HG03439 (cell line): ENCODE results near the gene IL1RAPL2.
A peak's percentile ranks its signal among the peaks of the same experiment; 100 is the strongest.
"Not testable (repeated sequence)": the region's sequence is repeated elsewhere in the genome, so short reads cannot be mapped to it uniquely, and the experiment has no call there.

Experiments
- ATAC-seq: cut with Tn5 transposase; IDR thresholded peaks from one replicate; pipeline ENCODE4 v1.9.1; 2021; ENCODE audit warnings: mild to moderate bottlenecking, moderate library complexity; ENCODE audit not compliant: unreplicated experiment

Gene IL1RAPL2

DNA sequence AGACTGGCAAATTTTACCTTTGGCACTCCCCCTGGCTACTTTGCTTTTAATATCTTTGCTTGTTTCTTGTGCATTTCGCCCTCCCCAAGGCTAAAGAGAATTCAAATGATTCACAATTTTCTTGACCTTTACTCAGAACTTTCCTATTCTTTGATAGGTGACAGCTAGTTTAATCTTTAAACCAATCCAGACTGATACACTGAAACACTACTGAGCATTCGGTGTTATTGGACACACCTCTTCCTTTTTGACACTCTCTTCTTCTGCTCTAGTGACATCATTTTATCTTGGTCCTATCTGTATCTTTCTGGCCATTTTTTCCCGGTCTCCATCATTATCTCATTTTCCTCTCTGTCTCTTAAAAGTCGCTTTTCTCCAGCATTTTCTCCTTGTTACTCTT lies 103.1 kb downstream of the IL1RAPL2 start:
- ATAC-seq = no peak

DNA sequence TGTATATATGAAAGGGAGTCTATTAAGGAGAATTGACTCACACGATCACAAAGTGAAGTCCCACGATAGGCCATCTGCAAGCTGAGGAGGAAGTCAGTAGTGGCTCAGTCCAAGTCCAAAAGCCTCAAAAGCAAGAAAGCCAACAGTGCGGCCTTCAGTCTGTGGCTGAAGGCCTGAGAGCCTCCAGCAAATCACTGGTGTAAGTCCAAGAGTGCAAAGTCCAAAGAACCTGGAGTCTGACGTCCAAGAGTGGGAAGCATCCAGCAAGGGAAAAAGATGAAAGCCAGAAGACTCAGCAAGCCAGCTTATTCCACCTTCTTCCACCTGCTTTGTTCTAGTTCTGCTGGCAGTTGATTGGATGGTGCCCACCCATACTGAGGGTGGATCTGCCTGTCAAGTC lies 104.1 kb downstream of the IL1RAPL2 start:
- no peak for ATAC-seq

DNA sequence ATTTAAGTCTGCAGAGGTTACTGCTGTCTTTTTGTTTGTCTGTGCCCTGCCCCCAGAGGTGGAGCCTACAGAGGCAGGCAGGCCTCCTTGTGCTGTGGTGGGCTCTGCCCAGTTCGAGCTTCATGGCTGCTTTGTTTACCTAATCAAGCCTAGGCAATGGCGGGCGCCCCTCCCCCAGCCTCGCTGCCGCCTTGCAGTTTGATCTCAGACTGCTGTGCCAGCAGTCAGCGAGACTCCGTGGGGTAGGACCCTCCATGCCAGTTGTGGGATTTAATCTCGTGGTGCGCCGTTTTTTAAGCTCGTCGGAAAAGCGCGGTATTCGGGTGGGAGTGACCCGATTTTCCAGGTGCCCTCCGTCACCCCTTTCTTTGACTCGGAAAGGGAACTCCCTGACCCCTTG lies 111.5 kb downstream of the IL1RAPL2 start:
- not testable (repeated sequence) for ATAC-seq

DNA sequence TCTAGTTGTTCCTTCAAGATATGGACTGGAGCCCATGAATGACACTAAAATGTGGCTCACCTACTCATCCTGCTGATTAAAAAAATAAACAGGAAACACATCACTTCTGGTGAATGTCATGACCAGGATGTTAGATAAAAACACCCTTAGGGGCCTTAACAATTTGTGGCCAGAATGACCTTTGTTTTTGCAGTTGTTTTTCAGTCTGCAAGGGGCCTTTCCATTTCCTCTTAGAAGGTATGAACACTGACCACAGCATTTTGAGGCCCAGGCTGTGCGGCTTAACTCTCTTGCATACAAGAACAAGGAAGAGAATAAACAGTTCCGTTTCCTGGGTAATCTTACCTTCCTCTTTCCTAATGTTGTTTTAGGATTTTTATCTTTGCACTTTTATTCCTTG lies 113.2 kb downstream of the IL1RAPL2 start:
- ATAC-seq = no peak

DNA sequence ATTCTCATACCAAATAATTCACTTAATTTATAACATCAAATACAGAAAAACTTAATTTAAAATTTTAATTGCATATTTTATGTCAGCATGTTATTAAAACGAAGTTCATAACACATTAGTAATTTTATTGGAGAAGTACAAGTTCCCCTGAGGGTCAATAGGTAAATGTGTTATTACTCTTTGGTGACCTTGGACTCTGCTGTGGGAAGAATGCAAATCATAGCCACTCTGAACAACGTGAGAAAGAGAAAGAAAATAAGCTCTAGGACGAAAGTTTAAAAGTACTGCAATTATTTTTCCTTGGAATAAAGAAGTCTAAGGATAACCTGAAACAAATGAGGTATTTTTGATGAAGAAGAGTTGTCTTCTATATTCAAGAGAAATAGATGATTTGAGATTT lies 115.2 kb downstream of the IL1RAPL2 start:
- no peak for ATAC-seq

DNA sequence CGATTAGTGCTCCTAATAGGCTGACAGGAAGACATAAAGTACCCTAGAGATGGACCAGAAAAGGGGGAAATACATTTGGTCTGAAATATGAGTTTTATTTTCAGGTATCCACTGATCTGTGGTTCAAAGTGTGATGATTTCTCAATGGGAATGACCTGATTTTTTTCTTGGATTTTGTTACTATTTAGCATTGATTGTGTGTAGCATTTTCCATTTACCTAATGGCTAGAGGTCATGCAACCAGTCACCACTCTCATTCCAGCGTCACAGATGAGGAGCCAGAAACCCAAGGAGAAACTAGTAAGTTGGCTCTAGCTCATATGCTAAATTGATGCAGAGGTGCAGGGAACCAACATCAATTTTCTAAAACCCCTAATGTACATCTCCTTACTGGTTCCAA lies 118.1 kb downstream of the IL1RAPL2 start:
- ATAC-seq = no peak

DNA sequence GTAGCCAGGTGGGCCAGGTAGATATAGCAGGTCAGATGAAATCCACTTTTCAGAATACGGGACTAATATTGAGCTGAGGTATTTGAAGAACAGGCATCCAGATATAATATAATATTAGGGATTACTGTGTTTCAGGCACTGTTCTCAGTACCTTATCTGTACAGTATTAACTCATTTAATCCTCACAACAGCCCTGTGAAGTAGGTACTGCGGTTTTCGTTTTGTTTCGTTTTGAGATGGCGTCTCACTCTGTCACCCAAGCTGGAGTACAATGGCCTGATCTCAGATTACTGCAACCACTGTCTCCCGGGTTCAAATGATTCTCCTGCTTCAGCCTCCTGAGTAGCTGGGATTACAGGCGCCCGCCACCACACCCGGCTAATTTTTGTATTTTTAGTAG lies 129.6 kb downstream of the IL1RAPL2 start:
- peak; percentile 66 for ATAC-seq

DNA sequence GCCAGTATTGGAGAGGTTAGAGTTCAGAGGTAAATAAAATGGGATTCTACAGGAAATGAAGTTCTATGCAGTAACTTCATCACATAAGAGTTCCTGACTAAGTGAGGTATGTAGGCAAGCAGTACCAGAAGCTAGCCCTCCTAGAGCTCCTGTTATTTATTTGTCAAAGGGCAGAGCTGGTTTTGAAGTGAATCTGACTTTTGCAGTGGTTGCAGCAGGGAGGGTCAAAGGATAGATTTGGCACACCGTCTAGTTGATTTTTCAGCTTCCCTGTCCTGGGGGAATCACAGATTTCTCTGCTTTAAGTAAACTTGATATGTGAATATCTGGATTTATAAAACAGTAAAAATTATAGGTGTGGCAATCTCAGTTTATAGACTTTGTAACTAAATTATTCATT lies 130.7 kb downstream of the IL1RAPL2 start:
- no peak for ATAC-seq

DNA sequence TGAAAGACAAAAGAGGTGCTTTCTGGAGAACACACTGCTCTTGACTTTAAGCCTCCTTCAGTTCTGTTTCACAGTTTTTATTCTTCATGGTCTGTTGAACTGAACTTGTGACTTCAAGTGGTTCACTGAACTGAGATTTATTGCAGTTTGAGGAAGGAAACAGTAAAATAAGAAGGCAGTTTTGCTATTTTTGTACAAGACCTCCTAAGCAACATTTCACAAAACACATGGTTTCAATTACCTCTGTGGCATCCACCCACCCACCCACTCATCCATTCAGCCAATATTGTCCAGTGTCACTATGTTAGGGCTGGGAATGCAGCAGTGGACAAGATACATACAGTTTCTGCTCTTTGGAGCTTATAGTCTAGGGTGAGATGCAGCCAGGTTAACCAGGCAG lies 131.3 kb downstream of the IL1RAPL2 start:
- ATAC-seq = no peak

DNA sequence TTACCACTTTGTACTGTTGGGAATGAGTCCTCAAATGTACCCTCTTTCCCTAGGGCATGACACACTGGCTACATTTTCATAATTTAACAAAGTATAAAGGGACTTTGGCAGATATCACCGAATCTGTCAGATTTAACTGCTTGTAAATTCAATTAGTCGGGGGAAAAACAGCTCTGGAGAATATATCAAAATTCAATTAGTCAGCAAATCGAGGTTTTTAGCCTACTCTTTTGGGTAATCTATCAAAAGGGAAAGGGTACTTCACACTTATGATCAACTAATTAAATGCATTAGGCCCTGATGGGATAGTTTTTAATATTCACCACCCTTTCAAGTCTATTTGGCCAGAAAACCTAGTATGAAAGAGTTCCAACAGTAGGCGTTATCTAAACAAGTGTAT lies 141.0 kb downstream of the IL1RAPL2 start:
- no peak for ATAC-seq

DNA sequence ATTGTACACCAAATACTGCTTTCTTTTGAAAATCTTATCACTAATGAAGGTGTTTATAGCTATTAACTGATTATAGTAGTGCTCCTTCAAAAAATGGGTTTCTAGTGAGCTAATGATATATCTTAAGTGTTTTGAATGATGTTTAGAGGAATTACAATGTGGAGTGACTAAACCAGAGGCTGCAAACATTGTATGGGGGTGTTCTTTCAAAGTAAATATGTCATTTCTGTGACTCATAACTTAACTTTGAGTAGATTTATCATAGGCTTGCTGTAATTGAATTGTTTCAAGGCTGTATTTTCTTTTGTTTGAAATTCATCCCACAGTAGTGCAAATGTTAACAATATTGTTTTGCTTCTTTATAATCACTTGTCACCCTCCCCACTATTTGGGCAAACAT lies 141.6 kb downstream of the IL1RAPL2 start:
- no peak for ATAC-seq

DNA sequence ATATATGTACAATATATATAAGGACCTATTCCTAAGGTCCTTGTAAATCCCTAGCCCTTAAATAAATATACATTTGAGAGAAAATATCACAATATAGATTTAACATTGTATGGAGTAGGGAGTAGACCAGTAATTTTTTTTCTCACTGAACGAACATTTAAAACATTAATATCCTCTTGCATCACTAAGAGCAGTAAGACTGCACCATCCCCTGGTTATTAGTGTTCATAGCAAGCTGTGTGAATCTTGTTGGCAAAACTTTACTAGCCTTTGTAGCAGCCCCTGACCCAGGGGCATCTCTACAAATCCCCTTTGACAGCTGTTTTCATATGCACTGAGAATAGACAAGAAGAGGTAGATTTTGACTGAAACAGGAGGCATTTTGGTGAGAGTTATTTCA lies 146.5 kb downstream of the IL1RAPL2 start:
- no peak for ATAC-seq

DNA sequence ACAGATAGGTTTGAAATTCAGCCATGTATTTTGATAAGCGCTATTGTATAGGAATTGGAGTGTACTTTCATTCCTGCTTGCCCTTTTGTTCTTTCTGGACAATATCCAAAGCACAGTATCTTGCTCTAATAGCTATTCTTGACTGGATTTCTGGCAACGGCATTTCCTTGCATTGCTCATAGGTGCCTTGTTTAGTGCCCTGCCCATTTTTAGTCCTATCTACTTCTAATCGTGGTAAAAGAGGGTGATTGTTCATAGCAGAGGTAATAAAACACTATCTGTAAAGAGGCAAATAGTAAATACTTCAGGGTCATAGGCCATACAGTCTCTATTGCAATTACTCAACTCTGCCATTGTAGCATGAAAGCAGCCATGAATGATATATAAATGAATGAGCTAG lies 155.9 kb downstream of the IL1RAPL2 start:
- no peak for ATAC-seq

DNA sequence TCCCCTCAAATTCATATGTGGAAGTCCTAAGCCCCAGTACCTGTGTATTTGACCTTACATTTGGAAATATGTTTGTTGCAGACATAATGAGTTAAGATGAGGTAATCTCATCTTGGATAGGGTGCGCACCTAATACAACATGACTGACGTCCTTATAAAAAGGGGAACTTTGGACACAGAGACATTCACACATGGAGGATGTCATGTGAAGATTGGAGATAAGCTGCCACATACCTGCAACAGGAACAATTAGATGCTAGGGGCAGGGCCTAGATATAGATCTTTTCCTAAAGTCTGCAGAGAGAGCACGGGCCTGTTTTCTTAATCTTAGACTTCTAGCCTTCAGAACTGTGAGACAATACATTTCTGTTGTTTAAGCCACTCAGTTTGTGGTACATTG lies 162.5 kb downstream of the IL1RAPL2 start:
- no peak for ATAC-seq

DNA sequence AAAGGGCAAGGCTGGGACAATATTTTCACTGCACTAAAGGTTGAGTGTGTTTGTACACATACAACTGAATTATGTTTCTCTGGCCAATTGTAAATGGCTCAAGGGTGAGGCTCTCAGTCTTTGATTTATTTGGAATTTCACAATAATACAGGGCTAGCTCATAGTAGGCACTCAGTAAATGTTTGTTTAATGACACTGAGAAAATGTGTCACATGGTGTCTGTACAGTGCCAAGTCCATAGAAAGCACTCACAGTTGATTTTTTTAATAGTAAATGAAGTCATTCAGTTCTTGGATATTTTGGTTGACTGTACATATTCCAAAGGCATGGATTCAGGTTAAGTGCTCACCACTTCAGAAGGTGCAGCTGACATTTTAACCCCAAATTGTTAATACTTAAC lies 176.4 kb downstream of the IL1RAPL2 start:
- no peak for ATAC-seq

DNA sequence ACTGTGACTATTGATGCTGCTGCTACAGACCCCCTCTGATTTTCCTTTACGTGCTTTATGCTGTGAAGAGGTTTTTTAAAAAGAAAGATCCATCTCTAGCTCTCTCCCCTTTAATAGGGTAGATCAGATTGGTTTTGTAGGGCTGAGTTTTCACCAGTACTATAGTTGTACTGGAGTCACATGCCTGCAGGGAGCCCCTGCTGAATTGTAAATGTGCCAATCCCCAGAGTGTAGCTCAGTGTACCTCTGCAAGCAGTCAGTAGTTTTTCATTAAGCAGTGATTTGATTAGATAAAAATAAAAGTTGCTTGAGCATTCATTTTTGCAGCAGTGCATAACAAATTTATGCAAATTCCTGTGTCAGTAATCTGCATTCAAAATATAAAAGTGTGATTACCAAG lies 179.2 kb downstream of the IL1RAPL2 start:
- no peak for ATAC-seq

DNA sequence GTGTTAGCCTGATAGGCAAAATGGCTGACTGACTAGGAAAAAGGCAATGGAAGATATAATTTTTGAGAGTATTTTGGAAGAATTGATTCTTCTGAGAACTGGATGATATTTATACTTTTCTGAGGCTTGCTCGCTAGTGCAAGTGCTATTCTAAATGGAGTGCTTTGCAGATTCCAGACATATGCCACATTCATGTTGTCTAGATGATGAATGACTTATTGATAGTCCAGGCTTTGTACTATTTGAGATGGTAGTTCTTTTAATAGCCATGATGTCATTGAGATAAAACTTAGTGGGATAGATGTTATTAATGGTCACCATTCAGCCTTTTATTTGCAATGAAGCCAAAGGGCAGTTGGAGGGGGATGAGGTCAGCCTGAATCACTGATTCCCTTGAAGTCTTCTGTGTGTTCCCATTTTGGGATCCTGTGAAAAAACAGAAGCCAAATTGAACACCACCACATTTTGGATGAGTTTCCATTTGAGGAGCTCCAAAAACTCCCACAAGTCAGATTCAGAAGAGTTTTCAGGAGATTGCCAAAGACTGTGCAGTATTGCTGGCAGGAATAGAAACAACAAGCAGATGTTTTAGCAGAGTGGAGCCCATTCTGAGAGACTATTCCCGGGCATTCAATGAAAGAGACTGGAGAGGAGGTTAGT lies 184.1 kb downstream of the IL1RAPL2 start:
- ATAC-seq = no peak

DNA sequence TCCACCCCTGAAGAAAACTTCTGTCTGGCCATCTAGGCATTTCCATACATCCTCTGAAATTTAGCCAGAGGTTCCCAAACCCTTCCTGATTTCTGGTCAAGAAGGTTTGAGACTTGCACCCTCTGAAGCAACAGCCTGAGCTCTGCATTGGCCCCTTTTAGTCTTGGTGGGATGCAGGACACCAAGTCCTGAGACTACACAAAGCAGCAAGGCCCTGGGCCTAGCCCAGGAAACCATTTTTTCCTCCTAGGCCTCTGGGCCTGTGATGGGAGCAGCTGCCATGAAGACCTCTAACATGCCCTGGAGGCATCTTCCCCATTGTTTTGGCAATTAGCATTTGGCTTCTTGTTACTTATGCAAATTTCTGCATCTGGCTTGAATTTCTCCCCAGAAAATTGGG lies 196.6 kb downstream of the IL1RAPL2 start:
- no peak for ATAC-seq

DNA sequence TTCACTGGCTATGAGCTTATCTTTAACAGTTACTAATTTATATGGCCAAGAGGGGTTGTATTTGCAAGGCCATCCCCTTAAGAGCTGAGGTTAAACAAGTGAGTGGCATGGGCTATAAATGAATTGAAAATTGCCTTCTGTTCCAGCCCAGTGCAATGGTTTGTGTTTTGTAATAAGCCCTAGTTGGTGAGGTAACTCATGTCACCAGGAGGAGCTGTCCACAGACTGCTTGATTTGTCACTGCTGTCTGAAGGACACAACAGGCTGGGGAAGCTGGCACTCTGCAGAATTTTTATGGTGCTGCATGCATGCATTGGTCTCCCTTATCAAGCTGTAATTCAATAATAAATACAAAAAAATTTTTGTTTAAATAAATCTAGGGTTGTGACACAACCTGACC lies 223.8 kb downstream of the IL1RAPL2 start:
- ATAC-seq = no peak

DNA sequence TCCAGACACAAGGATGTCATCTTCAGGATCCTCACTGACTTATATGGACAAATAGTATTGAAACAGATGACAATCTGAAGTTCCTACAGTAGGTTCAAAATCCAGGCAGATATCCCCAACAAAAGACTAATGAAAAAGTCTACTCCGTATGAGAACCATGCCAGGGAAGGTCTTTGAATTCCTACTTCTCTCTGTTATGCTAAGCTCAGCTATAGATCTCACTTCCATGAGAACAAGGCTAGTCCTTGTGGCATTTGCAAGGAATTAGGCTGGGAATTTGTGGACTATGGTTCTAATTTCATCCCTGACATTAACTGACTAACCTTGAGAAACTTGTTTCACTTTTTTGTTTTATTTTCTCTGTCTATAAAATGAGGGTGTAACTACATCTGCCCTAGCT lies 229.8 kb downstream of the IL1RAPL2 start:
- no peak for ATAC-seq

DNA sequence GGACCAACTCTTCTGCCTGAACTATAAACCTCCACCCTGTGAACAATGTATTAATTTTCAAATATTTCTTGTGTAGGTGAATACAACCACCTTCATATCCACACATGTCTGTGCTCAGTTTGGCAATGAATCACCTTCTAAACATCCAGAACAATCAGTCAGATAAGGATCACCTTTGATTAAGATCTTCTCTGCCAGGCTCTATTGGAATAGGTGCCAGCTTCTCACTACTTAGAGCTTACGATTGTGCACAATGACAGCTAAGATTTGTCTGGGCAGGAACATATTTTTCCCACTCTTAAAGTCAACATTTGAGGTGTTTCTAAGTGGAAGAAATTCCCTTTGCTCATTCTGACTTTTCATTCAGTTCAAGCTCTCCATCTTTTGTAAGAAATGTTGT lies 237.2 kb downstream of the IL1RAPL2 start:
- no peak for ATAC-seq

DNA sequence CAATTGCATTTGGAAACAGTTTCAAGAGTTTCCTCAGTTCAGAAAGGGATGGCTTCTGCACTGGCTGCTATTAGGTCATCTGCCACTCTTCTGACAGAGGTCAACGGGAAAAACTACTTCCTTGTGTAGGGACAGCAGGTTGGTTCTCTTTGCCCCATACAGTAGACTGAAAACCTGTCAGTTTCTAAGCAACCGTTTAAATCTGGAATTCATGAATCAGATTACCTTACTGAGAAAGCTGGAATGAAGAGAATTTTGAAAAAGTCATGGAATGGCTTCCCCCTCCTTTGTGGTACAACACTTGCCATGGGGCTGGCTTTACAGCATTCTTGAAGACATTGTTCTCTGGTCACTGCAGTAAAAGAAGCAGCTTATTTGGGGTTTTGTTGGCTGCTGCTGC lies 240.3 kb downstream of the IL1RAPL2 start:
- no peak for ATAC-seq

DNA sequence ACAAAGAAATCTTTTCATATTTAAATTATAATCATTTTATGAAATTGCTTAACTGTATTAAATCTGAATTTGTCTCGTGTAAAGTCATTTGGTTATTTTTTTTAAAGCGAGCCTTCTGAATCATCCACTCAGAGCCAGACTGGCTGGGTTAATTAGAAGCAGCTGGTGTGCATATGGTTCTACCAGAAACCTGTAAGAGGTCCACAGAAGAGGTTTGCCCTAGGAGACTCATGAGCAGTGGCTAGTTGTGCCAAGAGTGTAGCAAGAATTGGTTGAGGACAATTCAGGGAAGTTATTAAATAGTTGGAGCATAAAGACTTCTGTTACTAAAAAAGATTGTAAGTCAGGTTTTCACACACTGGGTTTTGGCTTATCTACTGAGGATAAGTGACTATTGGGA lies 267.4 kb downstream of the IL1RAPL2 start:
- no peak for ATAC-seq

DNA sequence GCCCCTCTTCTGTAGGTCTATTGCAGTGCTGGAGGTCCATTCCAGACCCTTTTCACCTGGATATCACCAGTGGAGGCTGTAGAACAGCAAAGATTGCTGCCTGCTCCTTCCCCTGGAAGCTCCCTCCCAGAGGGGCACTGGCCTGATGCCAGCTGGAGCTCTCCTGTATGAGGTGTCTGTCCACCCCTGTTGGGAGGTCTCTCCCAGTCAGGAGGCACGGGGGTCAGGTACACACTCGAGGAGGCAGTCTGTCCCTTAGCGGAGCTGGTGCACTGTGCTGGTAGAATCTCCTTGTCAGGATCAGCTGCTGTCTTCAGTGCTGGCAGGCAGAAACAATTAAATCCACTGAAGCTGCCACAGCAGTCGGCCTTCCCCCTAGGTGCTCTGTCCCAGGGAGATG lies 276.6 kb downstream of the IL1RAPL2 start:
- ATAC-seq = no peak
